Anterior cingulate cortex (tissue), 58 donors: Measurements from ENCODE around the gene DYNLT2B.
"Not testable (repeated sequence)": the region's sequence is repeated elsewhere in the genome, so short reads cannot be mapped to it uniquely, and the experiment has no call there.

ENCODE experiments used
- DNase-seq, 58 donors: peaks; one replicate each; lab custom pipeline; 2025; lab: John Stamatoyannopoulos, UW

DYNLT2B gene

GRCh38 chr3:196327405-196327804 is 9.4 kb upstream of the DYNLT2B start:
- no peak for DNase-seq

- no peak for DNase-seq
Measured at GRCh38 chr3:196326936-196327335, 8.9 kb upstream of the DYNLT2B start.

- no peak for DNase-seq
Measured at GRCh38 chr3:196323691-196324090, 5.7 kb upstream of the DYNLT2B start.

- no peak for DNase-seq
Measured at GRCh38 chr3:196323016-196323415, 5.0 kb upstream of the DYNLT2B start.

GRCh38 chr3:196321162-196321561 is 3.1 kb upstream of the DYNLT2B start:
- DNase-seq = no peak

GRCh38 chr3:196320137-196320536 is 2.1 kb upstream of the DYNLT2B start:
- DNase-seq = no peak

GRCh38 chr3:196316799-196317686 is 997 bp downstream of the DYNLT2B start:
- not testable (repeated sequence) for DNase-seq

GRCh38 chr3:196315821-196316220 is 2.2 kb downstream of the DYNLT2B start:
- DNase-seq = no peak

- no peak for DNase-seq
Measured at GRCh38 chr3:196314597-196314996, 3.4 kb downstream of the DYNLT2B start.

GRCh38 chr3:196314086-196314485 is 4.0 kb downstream of the DYNLT2B start:
- not testable (repeated sequence) for DNase-seq

GRCh38 chr3:196302960-196303359 is 15.1 kb downstream of the DYNLT2B start:
- not testable (repeated sequence) for DNase-seq

- not testable (repeated sequence) for DNase-seq
Measured at GRCh38 chr3:196302551-196302950, 15.5 kb downstream of the DYNLT2B start.

GRCh38 chr3:196298521-196298920 is 19.5 kb downstream of the DYNLT2B start:
- no peak for DNase-seq

- DNase-seq = no peak
Measured at GRCh38 chr3:196292286-196292923, 25.6 kb downstream of the DYNLT2B start.

- peak in 1 of 58 donors; percentile 37 for DNase-seq
Measured at GRCh38 chr3:196288141-196288460, 29.9 kb downstream of the DYNLT2B start.

GRCh38 chr3:196287440-196288140 is 30.4 kb downstream of the DYNLT2B start, which contains the start of gene PCYT1A:
TSS of gene PCYT1A (minus strand) at chr3:196287726. CDS start at chr3:196270531, 17,195 bp downstream.
- DNase-seq = peak; percentile 40 to 97 (median 85)

- peak in 13 of 58 donors; percentile 15 to 67 (median 40) for DNase-seq
Measured at GRCh38 chr3:196287090-196287439, 31.0 kb downstream of the DYNLT2B start.

GRCh38 chr3:196284396-196284795 is 33.6 kb downstream of the DYNLT2B start:
- no peak for DNase-seq

GRCh38 chr3:196281962-196282361 is 36.1 kb downstream of the DYNLT2B start:
- no peak for DNase-seq

GRCh38 chr3:196280689-196281440 is 37.2 kb downstream of the DYNLT2B start:
- no peak for DNase-seq
